Posterior cingulate gyrus (tissue), 11 donors: Measurements from ENCODE around the gene MIAT.

ENCODE experiments used
- DNase-seq, 10 donors: peaks; one replicate each; pipeline versions ENCODE4 v3.0.0 to v3.0.0-alpha.2; 2020 to 2021; ENCODE audit warnings: mixed read lengths in 3 of 10
- intact Hi-C: fragments of 100-400 bp; cut with DNase I; formaldehyde crosslinking; loops from one replicate; pipeline ENCODE4 v1.15.1; 2023

Gene MIAT

GRCh38 chr22:26662160-26662559 is 4.8 kb downstream of the MIAT start:
- no peak for DNase-seq
- intact Hi-C loops = no loop called here

- intact Hi-C loops = no loop called here
- DNase-seq = no peak
Measured at GRCh38 chr22:26663374-26663923, 6.1 kb downstream of the MIAT start.

- intact Hi-C loops = no loop called here
- DNase-seq = no peak
Measured at GRCh38 chr22:26665813-26666231, 8.4 kb downstream of the MIAT start.

- intact Hi-C loops = no loop called here
- DNase-seq = no peak
Measured at GRCh38 chr22:26667140-26667539, 9.8 kb downstream of the MIAT start.

- DNase-seq = peak in 2 of 10 donors; percentile 27 to 83
- intact Hi-C loops = no loop called here
Measured at GRCh38 chr22:26669060-26669481, 11.7 kb downstream of the MIAT start.

- intact Hi-C loops = no loop called here
- no peak for DNase-seq
Measured at GRCh38 chr22:26670459-26670858, 13.1 kb downstream of the MIAT start.

GRCh38 chr22:26671317-26672059 is 14.1 kb downstream of the MIAT start:
- intact Hi-C loops = no loop called here
- DNase-seq = peak in 3 of 10 donors; percentile 79 to 87 (median 86)

GRCh38 chr22:26672060-26672471 is 14.7 kb downstream of the MIAT start:
- no peak for DNase-seq
- intact Hi-C loops = no loop called here

- intact Hi-C loops = no loop called here
Measured at GRCh38 chr22:26672590-26673468, 15.4 kb downstream of the MIAT start.

GRCh38 chr22:26673486-26673885 is 16.1 kb downstream of the MIAT start:
- no peak for DNase-seq
- intact Hi-C loops = no loop called here

More at GRCh38 chr22:26672590-26673468, 15.4 kb downstream of the MIAT start:
- peak; percentile 79 to 98 (median 88) for DNase-seq

GRCh38 chr22:26674211-26675190 is 17.1 kb downstream of the MIAT start:
- intact Hi-C loops = loop anchor here (5.0 kb wide), 1 partner anchor 1128 kb away; the partner anchor contains the start of gene MN1
- DNase-seq = peak in 1 of 10 donors; percentile 72

GRCh38 chr22:26675687-26676268 is 18.4 kb downstream of the MIAT start:
- DNase-seq = no peak
- intact Hi-C loops = loop anchor here (5.0 kb wide), 1 partner anchor 1127 kb away; the partner anchor contains the start of gene MN1

GRCh38 chr22:26677217-26677616 is 19.8 kb downstream of the MIAT start:
- DNase-seq = no peak

GRCh38 chr22:26679003-26679629 is 21.7 kb downstream of the MIAT start:
- peak; percentile 60 to 96 (median 81) for DNase-seq
- intact Hi-C loops = loop anchor here (5.0 kb wide), 1 partner anchor 1123 kb away; the partner anchor contains the start of gene MN1

More at GRCh38 chr22:26677217-26677616, 19.8 kb downstream of the MIAT start:
- intact Hi-C loops = loop anchor here (5.0 kb wide), 1 partner anchor 1125 kb away; the partner anchor contains the start of gene MN1

GRCh38 chr22:26680485-26680884 is 23.1 kb downstream of the MIAT start:
- no peak for DNase-seq
- intact Hi-C loops = no loop called here

GRCh38 chr22:26681395-26681821 is 24.0 kb downstream of the MIAT start:
- intact Hi-C loops = no loop called here
- DNase-seq = no peak

- intact Hi-C loops = no loop called here
- DNase-seq = no peak
Measured at GRCh38 chr22:26684168-26684567, 26.8 kb downstream of the MIAT start.

GRCh38 chr22:26685601-26686000 is 28.2 kb downstream of the MIAT start:
- intact Hi-C loops = no loop called here
- no peak for DNase-seq

- intact Hi-C loops = no loop called here
- no peak for DNase-seq
Measured at GRCh38 chr22:26687439-26687838, 30.1 kb downstream of the MIAT start.
